ENCODE data around the gene UPK1A. TPM values are rescaled to one million over a fixed set of nuclear protein-coding genes. Genes with fewer than 3 reads are reported as not detected.

The UPK1A gene
- total RNA-seq, 4 donors from 2014 or later, result 0.34 TPM; not detected in 3

DNA sequence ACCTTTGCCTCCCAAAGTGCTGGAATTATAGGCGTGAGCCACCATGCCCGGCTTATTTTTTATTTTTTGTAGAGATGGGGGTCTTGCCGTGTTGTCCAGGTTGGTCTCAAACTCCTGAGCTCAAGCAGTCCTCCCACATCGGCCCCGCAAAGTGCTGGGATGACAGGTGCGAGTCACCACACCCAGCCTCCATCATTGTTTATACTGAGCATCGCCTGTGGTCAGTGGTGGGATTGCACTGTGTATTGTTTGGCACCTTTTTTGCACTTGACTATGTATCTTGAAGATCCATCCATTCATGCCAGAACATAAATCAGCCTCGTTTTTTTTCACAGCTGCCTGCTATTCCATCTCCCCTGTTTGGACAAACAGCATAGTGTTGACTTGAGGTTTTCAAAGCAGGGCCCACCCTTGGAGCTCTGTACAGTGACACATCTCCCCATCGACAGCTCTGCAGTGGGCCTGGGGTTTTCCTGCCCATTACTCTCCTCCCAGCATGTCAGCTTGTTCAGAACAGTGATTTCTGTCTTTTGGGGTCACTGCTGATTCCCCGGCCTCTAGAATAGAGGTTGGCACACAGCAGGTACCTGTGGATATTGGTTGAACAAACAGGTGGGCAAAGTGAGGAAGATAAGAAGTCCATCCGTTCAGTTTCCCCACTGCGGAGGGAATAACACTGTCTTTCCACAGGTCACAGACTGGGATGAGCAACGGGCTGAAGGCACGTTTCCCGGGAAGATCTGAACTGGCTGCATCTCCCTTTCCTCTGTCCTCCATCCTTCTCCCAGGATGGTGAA is 8.2 kb upstream of the UPK1A start:
- TF ChIP-seq, protein P1, sequence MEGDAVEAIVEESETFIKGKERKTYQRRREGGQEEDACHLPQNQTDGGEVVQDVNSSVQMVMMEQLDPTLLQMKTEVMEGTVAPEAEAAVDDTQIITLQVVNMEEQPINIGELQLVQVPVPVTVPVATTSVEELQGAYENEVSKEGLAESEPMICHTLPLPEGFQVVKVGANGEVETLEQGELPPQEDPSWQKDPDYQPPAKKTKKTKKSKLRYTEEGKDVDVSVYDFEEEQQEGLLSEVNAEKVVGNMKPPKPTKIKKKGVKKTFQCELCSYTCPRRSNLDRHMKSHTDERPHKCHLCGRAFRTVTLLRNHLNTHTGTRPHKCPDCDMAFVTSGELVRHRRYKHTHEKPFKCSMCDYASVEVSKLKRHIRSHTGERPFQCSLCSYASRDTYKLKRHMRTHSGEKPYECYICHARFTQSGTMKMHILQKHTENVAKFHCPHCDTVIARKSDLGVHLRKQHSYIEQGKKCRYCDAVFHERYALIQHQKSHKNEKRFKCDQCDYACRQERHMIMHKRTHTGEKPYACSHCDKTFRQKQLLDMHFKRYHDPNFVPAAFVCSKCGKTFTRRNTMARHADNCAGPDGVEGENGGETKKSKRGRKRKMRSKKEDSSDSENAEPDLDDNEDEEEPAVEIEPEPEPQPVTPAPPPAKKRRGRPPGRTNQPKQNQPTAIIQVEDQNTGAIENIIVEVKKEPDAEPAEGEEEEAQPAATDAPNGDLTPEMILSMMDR (IDR thresholded peaks at IDR 0.05; ENCODE audit: low read depth), result no peak

DNA sequence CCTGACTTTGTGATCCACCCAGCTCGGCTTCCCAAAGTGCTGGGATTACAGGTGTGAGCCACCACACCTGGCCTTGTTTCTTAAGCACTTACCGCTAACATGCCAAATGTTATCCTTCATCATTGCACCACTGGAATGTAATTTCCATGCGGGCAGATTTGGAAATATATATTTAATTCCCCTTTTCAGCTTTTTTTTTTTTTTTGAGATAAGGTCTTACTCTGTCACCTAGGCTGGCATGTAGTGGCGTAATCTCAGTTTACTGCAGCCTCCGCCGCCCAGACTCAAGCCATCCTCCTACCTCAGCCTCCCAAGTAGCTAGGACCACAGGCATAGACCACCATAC is 4.3 kb upstream of the UPK1A start:
- TF ChIP-seq, protein P1 (IDR thresholded peaks at IDR 0.05; ENCODE audit: low read depth), result no peak

DNA sequence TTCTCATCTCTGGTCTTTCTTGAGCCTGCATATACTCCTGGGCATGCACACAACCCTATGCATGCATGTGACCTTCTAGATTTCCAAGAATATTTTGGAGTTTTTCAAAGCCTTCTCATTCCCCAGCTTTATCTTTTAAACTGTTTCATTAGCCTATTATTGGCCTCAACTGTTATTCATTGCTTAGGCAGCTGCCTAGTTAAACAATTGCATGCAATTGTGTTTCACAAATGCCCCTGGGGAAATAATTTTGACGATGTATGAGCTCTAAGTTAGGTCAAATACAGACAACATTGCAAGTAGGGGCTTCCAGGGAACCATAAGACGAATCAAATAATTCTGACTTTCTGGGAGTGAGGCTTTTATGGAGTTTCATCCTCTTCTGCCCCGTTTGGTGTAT is 2.3 kb upstream of the UPK1A start:
- TF ChIP-seq, protein P1 (IDR thresholded peaks at IDR 0.05; ENCODE audit: low read depth), result no peak

DNA sequence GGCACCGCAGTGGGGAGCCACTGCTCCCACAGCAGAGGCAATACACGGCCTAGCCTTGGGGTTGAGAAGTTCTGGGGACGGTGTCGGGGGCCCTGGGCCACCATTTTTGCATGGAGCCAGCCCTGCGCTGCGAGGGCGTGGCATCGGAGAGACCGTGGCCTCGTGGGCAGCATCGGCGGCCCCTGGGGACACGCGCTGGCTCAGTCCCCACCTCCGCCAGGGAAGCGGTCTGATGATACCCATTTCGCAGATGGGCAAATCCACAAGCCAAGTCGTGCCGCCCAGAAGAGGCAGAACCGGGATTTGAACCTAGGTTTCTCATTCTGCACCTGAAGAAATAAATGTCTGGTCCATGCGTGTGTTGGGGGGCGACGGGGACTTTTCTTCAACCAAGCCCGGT is 1.2 kb upstream of the UPK1A start:
- TF ChIP-seq, protein P1 (IDR thresholded peaks at IDR 0.05; ENCODE audit: low read depth), result no peak

DNA sequence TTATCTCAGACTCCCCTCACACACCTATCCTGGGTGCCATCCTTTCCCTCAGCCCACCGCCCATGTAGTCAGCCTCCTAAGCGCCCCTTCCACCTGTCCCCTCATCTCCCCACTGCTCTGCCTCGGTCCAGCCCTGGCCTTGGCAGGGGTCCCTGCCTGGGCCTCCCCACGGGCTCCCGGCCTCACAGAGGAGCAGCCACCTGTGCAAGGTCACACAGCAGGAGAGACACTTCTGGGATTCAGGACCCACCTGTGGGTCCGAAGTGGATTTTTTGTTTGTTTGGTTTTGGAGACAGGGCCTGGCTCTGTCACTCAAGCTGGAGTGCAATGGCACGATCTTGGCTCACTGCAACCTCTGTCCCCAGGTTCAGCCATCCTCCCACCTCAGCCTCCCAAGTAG is 713 bp upstream of the UPK1A start:
- TF ChIP-seq, protein P1 (IDR thresholded peaks at IDR 0.05; ENCODE audit: low read depth), result no peak

- TF ChIP-seq, protein P1 (IDR thresholded peaks at IDR 0.05; ENCODE audit: low read depth), result no peak
These were observed 3.2 kb downstream of the UPK1A start for GRCh38 chr19:35669566-35669965.

GRCh38 chr19:35669974-35670373 is 3.7 kb downstream of the UPK1A start:
- TF ChIP-seq, protein P1 (IDR thresholded peaks at IDR 0.05; ENCODE audit: low read depth), result no peak
